Upper lobe of left lung (tissue), 4 donors: Measurements from ENCODE around the gene EGFL7.
A peak's percentile ranks its signal among the peaks of the same experiment; 100 is the strongest.

Experiments used
- CTCF ChIP-seq, 6 experiments: fragments of 450-650 bp in 4 of 6; fragments of 200-600 bp in 2 of 6; sonication (generic) in 2 of 6; IDR thresholded peaks; one replicate each; pipeline ENCODE4 v1.5.1; 2016 to 2019; ENCODE audit warnings: antibody characterized with exemption in 6 of 6
- POLR2A ChIP-seq, 4 donors: fragments of 450-650 bp; IDR thresholded peaks; one replicate each; pipeline ENCODE4 v1.5.1; 2016 to 2017; ENCODE audit warnings: antibody characterized with exemption in 4 of 4, mild to moderate bottlenecking in 2 of 4
- POLR2AphosphoS5 ChIP-seq, 2 donors: sonication (generic); formaldehyde crosslinking; IDR thresholded peaks; one replicate each; pipeline ENCODE4 v1.5.1; 2017; ENCODE audit warnings: antibody characterized with exemption in 2 of 2

GRCh38 chr9:136631038-136632000 lies 31.4 kb upstream of the EGFL7 start:
- TF ChIP-seq CTCF (IDR thresholded peaks at IDR 0.05): peak; percentile 71 to 96 (median 90)
- no peak for TF ChIP-seq POLR2A (IDR thresholded peaks at IDR 0.05)
- TF ChIP-seq POLR2AphosphoS5 (IDR thresholded peaks at IDR 0.05): no peak
